Measurements from ENCODE around the gene ATG4A.

The ATG4A gene

DNA sequence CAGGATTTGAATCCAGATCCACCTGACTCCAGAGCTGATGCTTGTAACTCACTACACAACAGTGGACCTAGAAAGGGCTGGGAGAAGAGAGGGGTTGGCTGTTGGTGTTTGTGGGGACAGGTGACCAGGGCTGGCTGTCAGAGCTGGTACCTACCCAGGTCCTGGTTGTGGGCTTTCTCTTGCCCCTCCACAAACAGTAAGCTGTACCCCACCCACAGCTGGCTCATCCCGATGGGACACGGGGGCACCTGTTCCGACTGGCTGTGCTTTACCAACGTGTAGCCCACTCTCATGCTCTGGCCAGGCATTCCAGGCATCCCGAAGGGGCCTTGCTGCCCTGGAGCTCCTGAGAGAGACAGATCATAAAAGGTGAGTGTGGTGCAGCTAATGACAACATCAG lies 68.7 kb downstream of the ATG4A start:
- no peak for ATAC-seq (ENCODE audit: low read depth)
- no peaks in the 10 kb centered on the region for H3K4me1 ChIP-seq (ENCODE audit: insufficient read depth, poor library complexity, severe bottlenecking)
- no peak overlapping the region for H3K27ac ChIP-seq (ENCODE audit: poor library complexity, severe bottlenecking)
- DNase-seq (ENCODE audit: low spot score) = no peak
- H3K9me3 ChIP-seq (ENCODE audit: severe bottlenecking) = no peaks in the 10 kb centered on the region
- H3K4me3 ChIP-seq (ENCODE audit: severe bottlenecking) = no peak overlapping the region
- no peaks in the 10 kb centered on the region for H3K36me3 ChIP-seq (ENCODE audit: low read depth)
- TF ChIP-seq, protein P1, sequence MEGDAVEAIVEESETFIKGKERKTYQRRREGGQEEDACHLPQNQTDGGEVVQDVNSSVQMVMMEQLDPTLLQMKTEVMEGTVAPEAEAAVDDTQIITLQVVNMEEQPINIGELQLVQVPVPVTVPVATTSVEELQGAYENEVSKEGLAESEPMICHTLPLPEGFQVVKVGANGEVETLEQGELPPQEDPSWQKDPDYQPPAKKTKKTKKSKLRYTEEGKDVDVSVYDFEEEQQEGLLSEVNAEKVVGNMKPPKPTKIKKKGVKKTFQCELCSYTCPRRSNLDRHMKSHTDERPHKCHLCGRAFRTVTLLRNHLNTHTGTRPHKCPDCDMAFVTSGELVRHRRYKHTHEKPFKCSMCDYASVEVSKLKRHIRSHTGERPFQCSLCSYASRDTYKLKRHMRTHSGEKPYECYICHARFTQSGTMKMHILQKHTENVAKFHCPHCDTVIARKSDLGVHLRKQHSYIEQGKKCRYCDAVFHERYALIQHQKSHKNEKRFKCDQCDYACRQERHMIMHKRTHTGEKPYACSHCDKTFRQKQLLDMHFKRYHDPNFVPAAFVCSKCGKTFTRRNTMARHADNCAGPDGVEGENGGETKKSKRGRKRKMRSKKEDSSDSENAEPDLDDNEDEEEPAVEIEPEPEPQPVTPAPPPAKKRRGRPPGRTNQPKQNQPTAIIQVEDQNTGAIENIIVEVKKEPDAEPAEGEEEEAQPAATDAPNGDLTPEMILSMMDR (IDR thresholded peaks at IDR 0.05; ENCODE audit: poor library complexity, severe bottlenecking) = no peak
- H3K27me3 ChIP-seq (ENCODE audit: insufficient read depth, poor library complexity, severe bottlenecking) = no peaks in the 10 kb centered on the region

DNA sequence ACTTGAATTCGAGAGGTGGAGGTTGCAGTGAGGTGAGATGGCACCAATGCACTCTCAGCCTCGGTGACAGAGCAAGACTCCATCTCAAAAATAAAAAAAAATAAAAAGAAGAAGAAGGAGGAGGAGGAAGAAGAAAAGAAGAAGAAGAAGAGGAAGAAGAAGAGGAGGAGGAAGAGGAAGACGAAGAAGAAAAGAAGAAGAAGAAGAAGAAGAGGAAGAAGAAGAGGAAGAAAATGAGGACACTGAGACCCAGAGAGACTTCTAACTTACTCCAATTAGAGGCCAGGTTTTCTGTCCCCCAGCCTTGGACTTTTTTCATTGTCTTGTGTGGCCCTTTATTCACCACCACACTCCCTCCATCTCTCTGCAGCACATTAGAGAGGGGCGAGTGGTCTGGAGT lies 70.7 kb downstream of the ATG4A start:
- Histone ChIP-seq H3K27ac (ENCODE audit: poor library complexity, severe bottlenecking) (no peak overlapping the region), H3K4me3 (ENCODE audit: severe bottlenecking) (no peak overlapping the region), H3K27me3 (ENCODE audit: insufficient read depth, poor library complexity, severe bottlenecking) (no peaks in the 10 kb centered on the region), H3K36me3 (ENCODE audit: low read depth) (no peaks in the 10 kb centered on the region), H3K4me1 (ENCODE audit: insufficient read depth, poor library complexity, severe bottlenecking) (no peaks in the 10 kb centered on the region), H3K9me3 (ENCODE audit: severe bottlenecking) (no peaks in the 10 kb centered on the region)
- no peak for DNase-seq (ENCODE audit: low spot score)
- TF ChIP-seq, protein P1 (IDR thresholded peaks at IDR 0.05; ENCODE audit: poor library complexity, severe bottlenecking) = no peak
- ATAC-seq (ENCODE audit: low read depth) = no peak

DNA sequence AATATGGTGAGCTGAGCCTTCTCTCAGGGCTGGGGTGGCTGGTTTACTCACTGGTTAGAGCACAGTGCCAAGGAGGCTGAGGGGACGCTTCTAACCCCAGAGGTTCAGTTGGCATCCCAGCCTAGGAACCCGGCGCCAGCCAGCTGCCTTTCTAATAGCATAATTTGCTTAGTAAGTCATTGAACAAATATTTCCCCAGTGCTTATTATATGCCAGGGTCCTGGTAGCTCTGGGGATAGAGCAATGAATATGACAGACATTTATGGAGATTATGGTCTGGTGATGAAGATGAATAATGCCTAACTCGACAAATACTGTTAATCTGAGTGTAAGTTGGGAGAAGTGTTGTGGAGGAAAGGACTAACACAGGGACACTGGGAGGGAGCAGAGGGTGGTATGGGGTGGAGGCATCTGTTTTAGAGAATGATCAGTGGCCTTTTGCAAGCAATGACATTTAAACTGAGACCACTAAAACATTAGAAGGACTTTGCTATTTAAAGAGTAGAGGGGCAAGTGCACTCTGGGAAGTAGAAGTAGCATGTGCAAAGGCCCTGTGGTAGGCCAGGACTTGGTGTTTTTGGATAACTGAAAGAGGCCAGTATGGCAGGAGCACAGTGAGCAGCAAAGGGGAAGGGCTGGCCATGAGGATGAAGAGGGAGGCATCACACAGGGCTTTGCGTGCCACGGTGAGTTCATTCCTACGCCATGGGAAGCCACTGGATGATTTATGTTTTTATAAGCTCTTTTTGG lies 71.9 kb downstream of the ATG4A start:
- TF ChIP-seq, protein P1 (IDR thresholded peaks at IDR 0.05; ENCODE audit: poor library complexity, severe bottlenecking) = no peak
- no peak for DNase-seq (ENCODE audit: low spot score)
- Histone ChIP-seq H3K9me3 (ENCODE audit: severe bottlenecking) (no peaks in the 10 kb centered on the region), H3K4me3 (ENCODE audit: severe bottlenecking) (no peak overlapping the region), H3K27me3 (ENCODE audit: insufficient read depth, poor library complexity, severe bottlenecking) (no peaks in the 10 kb centered on the region), H3K27ac (ENCODE audit: poor library complexity, severe bottlenecking) (no peak overlapping the region), H3K4me1 (ENCODE audit: insufficient read depth, poor library complexity, severe bottlenecking) (no peaks in the 10 kb centered on the region), H3K36me3 (ENCODE audit: low read depth) (no peaks in the 10 kb centered on the region)
- ATAC-seq (ENCODE audit: low read depth) = no peak

DNA sequence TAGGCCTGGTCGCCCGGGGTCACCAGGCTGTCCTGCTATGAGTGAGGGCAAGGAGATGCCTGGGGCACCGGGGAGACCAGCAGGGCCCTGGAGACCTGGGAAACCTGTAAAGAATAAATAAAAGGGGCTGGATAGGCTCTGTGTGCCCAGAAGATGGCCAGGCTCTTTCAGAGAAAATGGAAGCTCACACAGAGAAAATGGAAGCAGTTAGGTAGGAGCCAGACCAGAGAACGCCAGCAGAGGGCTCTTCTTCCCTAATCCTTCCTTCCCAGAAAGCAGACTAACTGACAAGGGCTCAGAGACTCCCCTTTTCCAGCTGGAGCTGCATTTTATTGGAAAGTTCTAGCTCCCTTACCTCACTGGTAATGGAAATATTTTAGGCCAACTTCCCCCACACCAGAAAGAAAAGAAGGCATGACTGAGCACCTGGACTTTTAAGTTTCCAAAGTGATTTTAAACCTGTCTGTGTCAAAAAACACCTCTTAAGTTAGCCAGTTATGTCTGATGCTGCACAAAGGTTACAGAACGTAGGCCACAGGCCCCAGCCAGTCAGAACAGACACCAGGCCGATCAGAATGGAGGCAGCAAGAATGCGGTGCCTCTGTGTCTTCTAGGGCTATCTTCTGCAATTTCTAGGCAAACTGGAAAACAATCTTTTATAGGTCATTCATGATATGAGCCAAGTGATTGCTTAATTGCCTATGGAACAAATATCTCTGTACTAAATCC lies 74.0 kb downstream of the ATG4A start:
- no peaks in the 10 kb centered on the region for H3K36me3 ChIP-seq (ENCODE audit: low read depth)
- H3K27me3 ChIP-seq (ENCODE audit: insufficient read depth, poor library complexity, severe bottlenecking) = no peaks in the 10 kb centered on the region
- H3K4me1 ChIP-seq (ENCODE audit: insufficient read depth, poor library complexity, severe bottlenecking) = no peaks in the 10 kb centered on the region
- DNase-seq (ENCODE audit: low spot score) (no peak), ATAC-seq (ENCODE audit: low read depth) (peak; percentile 73; the same call in 2 of the 3 replicates)
- no peak overlapping the region for H3K4me3 ChIP-seq (ENCODE audit: severe bottlenecking)
- TF ChIP-seq, protein P1 (IDR thresholded peaks at IDR 0.05; ENCODE audit: poor library complexity, severe bottlenecking) = peak; percentile 47
- H3K27ac ChIP-seq (ENCODE audit: poor library complexity, severe bottlenecking) = no peak overlapping the region
- no peaks in the 10 kb centered on the region for H3K9me3 ChIP-seq (ENCODE audit: severe bottlenecking)

Data from RWPE2 (cell line).